H7 (cell line): ENCODE data around the gene MSRB1. TPM values are rescaled to one million over a fixed set of nuclear protein-coding genes. Genes with fewer than 3 reads are reported as not detected.
"Not testable (repeated sequence)": the region's sequence is repeated elsewhere in the genome, so short reads cannot be mapped to it uniquely, and the experiment has no call there.

Experiments used
- DNase-seq: peaks from one replicate; pipeline ENCODE4 v3.0.0; 2012
- H3K27me3 ChIP-seq: 2 replicates; pipeline ENCODE4 v1.6.0; 2011; ENCODE audit warnings: mild to moderate bottlenecking, low read length; ENCODE audit not compliant: control insufficient read depth, insufficient read depth
- H3K36me3 ChIP-seq: replicated peaks from 2 replicates; pipeline ENCODE4 v1.5.1; 2011; ENCODE audit warnings: low read length; ENCODE audit not compliant: control insufficient read depth, insufficient read depth
- H3K4me3 ChIP-seq: 2 replicates; pipeline ENCODE4 v1.5.1; 2011; ENCODE audit warnings: low read depth, mild to moderate bottlenecking, control low read depth, low read length, moderate library complexity; ENCODE audit not compliant: insufficient read depth
- total RNA-seq: library from RNA; depleted of rRNA; stranded (reverse); fragments of >200 nt; shearing (Covaris generic); gene quantifications from 2 replicates; pipeline ENCODE4 v1.2.3, GENCODE V29; 2014

The MSRB1 gene
- total RNA-seq, 1 experiment from 2014 or later = 16.1 TPM

GRCh38 chr16:1941162-1942046 lies 1.6 kb downstream of the MSRB1 start:
- H3K4me3 ChIP-seq = no peak overlapping the region
- peaks cover 8% of the 10 kb centered on the region for H3K36me3 ChIP-seq
- peak; percentile 79 for DNase-seq
- H3K27me3 ChIP-seq = peaks cover 3% of the 10 kb centered on the region; the same call in 1 of the 2 replicates

DNA sequence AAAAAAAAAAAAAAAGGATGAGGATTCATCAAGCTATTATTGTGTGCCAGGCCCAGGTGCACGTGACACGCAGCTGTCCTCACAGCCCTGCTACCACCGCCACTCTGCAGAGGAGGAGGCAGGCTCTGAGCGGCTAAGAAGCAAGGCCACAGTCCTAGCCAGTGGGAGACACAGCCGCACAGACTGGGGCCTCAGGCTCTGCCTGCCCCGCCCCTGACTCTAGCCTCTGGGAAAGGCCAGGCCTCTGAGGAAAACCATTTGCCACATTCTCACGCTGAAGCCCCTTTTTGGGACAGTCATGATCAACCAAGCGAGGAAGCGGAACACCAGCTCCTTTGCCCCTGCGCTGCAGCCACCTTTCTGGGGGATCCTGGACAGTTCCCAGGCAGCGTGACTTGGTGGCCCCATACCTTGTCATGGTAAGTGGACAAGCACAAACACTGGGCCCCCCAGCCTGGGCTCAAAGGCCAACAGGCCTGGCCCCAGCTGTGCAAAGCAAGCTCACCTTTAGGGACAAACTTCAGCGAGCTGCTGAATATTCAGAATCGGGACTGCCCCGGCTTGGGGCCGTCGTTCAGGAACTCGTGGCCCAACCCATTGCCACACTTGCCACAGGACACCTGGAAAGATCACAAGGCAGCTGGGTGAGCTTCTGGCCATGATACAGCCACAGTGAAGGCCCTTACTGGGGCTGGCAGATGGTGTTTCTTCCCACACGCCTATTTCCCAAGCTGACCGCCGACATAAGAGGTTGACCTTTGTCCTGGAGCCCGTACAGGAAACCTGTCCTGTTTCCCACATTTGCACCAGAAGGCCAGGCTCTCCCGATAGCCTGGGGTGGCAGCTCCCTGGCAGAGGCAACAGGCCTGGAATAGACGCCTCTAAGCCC lies 2.5 kb downstream of the MSRB1 start:
- no peak for DNase-seq
- no peak overlapping the region for H3K4me3 ChIP-seq

DNA sequence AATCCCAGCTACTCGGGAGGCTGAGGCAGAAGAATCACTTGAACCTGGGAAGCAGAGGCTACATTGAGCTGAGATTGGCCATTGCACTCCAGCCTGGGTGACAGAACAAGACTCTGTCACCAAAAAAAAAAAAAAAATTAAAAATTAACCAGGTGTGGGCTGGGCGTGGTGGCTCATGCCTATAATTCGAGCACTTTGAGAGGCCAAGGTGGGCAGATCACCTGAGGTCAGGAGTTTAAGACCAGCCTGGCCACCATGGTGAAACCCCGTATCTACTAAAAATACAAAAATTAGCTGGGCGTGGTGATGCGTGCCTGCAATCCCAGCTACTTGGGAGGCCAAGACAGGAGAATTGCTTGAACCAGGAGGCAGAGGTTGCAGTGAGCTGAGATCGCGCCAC lies 3.2 kb downstream of the MSRB1 start:
- not testable (repeated sequence) for DNase-seq, H3K36me3 ChIP-seq, H3K4me3 ChIP-seq, H3K27me3 ChIP-seq

More for the DNA sequence above, 2.5 kb downstream of the MSRB1 start:
- Histone ChIP-seq H3K27me3 (peaks cover 3% of the 10 kb centered on the region; the same call in 1 of the 2 replicates), H3K36me3 (peaks cover 8% of the 10 kb centered on the region)

GRCh38 chr16:1938910-1939309 lies 4.1 kb downstream of the MSRB1 start:
- H3K27me3 ChIP-seq = peaks cover 3% of the 10 kb centered on the region; the same call in 1 of the 2 replicates
- H3K4me3 ChIP-seq = no peak overlapping the region
- no peak for DNase-seq

GRCh38 chr16:1938316-1938715 lies 4.7 kb downstream of the MSRB1 start:
- no peak overlapping the region for H3K4me3 ChIP-seq
- peaks cover 8% of the 10 kb centered on the region for H3K36me3 ChIP-seq
- DNase-seq = no peak
- H3K27me3 ChIP-seq = peaks cover 3% of the 10 kb centered on the region; the same call in 1 of the 2 replicates

More at GRCh38 chr16:1938910-1939309, 4.1 kb downstream of the MSRB1 start:
- peaks cover 8% of the 10 kb centered on the region for H3K36me3 ChIP-seq

DNA sequence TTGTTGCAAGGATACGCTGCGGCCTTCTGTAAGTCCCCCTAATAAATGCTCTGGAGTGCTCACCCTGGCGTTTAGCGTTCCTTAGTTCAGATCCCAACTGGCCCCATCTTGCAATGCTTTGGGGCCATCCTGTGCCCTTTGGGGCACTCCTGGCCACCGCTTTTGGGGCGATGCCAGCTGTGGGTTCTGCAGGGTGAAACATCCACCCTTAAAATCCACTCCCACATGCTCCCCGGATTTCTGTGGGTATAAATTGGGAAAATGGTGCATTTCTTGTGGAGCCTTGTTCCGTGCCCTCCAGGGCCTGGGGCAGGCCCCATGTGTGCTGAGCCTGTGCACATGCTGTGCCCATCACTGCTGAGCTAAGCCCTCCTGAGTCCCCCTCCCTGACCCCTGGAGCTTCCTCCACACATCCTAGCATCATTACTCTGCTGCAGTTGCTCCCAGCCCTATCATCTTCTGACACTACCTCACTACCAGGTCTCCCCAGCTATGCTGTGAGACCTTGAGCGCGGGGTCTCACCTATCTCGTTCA lies 6.0 kb downstream of the MSRB1 start:
- no peak for DNase-seq
- no peaks in the 10 kb centered on the region for H3K27me3 ChIP-seq
- H3K4me3 ChIP-seq = no peak overlapping the region
- H3K36me3 ChIP-seq = peaks cover 8% of the 10 kb centered on the region

- no peak overlapping the region for H3K4me3 ChIP-seq
- DNase-seq = peak; percentile 62
- peaks cover 8% of the 10 kb centered on the region for H3K27me3 ChIP-seq
These were observed 9.8 kb downstream of the MSRB1 start for GRCh38 chr16:1933097-1933661.

GRCh38 chr16:1932050-1933028 lies 10.7 kb downstream of the MSRB1 start:
- no peak overlapping the region for H3K4me3 ChIP-seq
- no peaks in the 10 kb centered on the region for H3K36me3 ChIP-seq
- peak; percentile 90 for DNase-seq
- peaks cover 8% of the 10 kb centered on the region for H3K27me3 ChIP-seq

More at GRCh38 chr16:1933097-1933661, 9.8 kb downstream of the MSRB1 start:
- H3K36me3 ChIP-seq = peaks cover under 1% of the 10 kb centered on the region; the same call in 1 of the 2 replicates

GRCh38 chr16:1930338-1930720 lies 12.7 kb downstream of the MSRB1 start:
- DNase-seq = peak; percentile 71
- H3K4me3 ChIP-seq = no peak overlapping the region
- no peaks in the 10 kb centered on the region for H3K36me3 ChIP-seq
- peaks cover 8% of the 10 kb centered on the region for H3K27me3 ChIP-seq

DNA sequence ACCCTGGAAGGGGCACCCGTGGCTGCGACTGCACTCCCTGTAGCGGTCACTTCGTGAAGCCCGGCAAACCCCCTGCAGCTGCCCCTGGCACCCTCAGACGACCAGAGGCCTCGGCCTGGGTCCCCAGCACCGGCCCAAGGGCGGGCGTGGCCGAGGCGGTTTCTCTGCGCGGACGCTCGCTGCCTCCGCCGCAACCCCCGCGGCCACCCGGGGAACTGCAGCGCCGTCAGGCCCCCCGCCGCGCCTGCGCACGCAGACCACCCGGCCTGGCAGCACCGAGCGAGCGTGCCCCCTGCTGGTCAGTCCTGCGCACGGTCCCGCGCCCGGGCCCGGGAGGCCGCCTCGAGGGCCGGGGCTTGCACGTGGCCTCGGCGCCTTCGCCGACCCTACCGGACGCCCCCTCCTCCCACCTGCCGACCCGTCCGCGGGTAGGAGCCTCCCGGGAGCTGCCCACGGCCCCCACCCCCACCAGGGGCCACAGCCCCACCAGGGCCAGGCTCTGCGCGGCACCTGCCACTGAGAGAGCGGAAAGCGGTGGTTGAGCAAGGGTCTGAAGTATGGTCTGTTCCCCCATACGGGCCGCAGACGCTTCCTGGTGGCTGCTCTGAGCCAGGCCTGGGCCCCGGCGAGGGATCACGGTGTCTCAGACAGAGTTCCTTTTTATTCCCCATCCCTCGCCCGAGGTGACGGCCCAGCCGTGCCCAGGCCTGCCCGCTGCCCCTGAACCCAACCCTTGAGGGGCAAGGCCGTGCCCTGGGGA lies 13.2 kb downstream of the MSRB1 start:
- peak; percentile 99 for DNase-seq
- Histone ChIP-seq H3K4me3 (peak overlapping the region; percentile 51), H3K27me3 (peaks cover 9% of the 10 kb centered on the region), H3K36me3 (no peaks in the 10 kb centered on the region)

DNA sequence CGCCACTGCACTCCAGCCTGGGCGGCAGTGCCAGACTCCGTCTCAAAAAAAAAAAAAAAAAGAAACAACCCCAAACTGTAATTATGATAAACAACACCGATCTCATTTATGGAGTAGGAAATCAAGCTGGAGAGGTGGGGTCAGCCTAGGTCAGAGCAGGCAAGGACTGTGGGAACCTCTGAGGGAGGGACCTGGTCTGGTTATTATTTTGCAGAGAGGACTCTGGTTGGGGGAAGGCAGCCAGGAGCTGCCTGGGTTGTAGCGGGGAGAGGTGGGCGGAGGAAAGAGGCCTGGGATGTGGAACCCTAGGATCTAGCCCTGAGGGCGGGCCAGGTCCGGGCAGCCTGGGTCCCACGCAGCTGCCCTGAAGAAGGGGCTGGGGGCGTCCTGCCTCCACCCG lies 13.9 kb downstream of the MSRB1 start:
- DNase-seq = peak; percentile 89
- Histone ChIP-seq H3K4me3 (peak overlapping the region; percentile 51), H3K36me3 (no peaks in the 10 kb centered on the region), H3K27me3 (peaks cover 15% of the 10 kb centered on the region)

- no peak for DNase-seq
- Histone ChIP-seq H3K36me3 (no peaks in the 10 kb centered on the region), H3K27me3 (peaks cover 36% of the 10 kb centered on the region), H3K4me3 (no peak overlapping the region)
These were observed 16.7 kb downstream of the MSRB1 start for GRCh38 chr16:1926271-1926670.

GRCh38 chr16:1924095-1924494 lies 18.9 kb downstream of the MSRB1 start:
- DNase-seq = no peak
- Histone ChIP-seq H3K4me3 (no peak overlapping the region), H3K27me3 (peaks cover 49% of the 10 kb centered on the region)

More at GRCh38 chr16:1924095-1924494, 18.9 kb downstream of the MSRB1 start:
- no peaks in the 10 kb centered on the region for H3K36me3 ChIP-seq
